Stimulated activated CD4-positive, alpha-beta T cell treated with anti-CD3 and anti-CD28 coated beads, Interleukin-2, amount 100 ng/mL, for 24 hours (primary cell): ENCODE data around the gene CHADL.
"Not testable (repeated sequence)": the region's sequence is repeated elsewhere in the genome, so short reads cannot be mapped to it uniquely, and the experiment has no call there.

ENCODE experiments used
- DNase-seq, 2 donors: peaks; one replicate each; pipeline ENCODE4 v3.0.0-alpha.2; 2020

CHADL gene

DNA sequence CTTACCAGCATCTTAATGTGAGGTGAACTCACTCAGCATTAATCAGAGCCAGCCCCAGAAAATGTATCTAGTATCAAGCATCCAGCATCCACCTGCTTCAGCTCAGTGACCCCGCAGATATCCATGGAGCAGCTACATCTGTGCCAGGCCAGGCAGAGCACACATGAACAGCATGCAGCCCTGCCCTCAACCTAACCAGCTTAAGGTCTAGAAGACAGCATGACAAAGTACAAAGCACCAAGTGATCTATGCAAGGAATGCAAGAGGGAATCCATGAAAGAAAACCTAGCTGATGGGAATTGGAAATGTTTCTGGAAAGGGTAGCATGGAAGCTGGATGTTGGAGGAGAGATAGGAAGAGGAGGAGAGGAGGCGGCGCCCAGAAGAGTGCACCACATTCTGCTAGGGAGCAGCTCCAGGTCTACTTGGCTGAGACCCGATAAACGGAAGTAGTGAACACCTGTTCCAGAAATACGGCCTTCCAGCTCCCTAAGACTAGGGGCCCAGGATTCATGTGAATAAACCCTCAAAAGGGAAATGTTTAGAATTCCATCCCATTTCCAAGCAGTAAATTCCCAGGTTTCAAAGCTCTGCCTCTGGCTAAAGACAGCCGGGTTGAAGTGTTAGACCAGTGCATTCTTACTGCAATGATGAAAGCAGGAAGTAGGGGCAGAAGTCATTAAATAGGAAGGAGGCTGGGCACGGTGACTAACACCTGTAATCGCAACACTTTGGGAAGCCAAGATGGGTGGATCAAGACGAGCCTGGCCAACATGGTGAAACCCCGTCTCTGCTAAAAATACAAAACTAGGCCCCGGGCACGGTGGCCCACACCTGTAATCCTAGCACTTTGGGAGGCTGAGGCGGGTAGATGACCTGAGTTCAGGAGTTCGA, 59.1 kb downstream of the CHADL start:
- DNase-seq: no peak

DNA sequence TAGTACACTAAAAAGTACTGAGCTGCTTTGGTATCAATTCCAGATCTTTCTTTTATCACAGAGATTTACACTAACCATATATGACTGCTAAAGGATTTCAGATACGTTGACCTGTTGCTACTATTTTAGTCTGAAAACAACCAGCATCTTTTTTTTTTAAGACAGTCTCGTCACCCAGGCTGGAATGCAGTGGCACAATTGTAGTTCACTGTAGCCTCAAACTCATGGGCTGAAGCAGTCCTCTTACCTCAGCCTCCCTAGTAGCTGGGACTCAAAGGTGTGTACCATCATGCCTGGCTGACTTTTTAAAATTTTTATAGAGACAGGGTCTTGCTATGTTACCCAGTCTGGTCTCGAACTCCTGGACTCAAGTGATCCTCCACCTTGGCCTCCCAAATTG, 59.8 kb downstream of the CHADL start:
- DNase-seq: no peak

DNA sequence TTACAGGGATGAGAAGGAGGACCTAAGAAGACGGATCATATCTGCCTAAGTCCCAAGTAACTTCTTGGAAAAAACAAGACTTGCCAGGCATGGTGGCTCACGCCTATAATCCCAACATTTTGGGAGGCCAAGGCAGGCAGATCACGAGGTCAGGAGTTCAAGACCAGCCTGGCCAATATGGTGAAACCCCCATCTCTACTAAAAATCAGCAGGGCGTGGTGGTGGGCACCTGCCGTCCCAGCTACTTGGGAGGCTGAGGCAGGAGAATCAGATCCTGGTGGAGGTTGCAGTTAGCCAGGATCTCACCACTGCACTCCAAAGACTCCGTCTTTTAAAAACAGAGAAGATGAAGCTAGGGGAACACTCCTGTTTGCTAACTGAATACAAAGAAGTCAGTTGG, 60.4 kb downstream of the CHADL start:
- not testable (repeated sequence) for DNase-seq
